Ishikawa (cell line): ENCODE data around the gene SCFD2.

Experiments
- EP300 ChIP-seq: IDR thresholded peaks from 2 replicates; pipeline ENCODE4 v1.6.1; 2012; ENCODE audit warnings: borderline replicate concordance
- FOXM1 ChIP-seq: IDR thresholded peaks from 2 replicates; pipeline ENCODE4 v1.6.1; 2012; ENCODE audit warnings: low read depth, borderline replicate concordance
- MAX ChIP-seq: IDR thresholded peaks from 2 replicates; pipeline ENCODE4 v1.6.1; 2012
- REST ChIP-seq: IDR thresholded peaks from 2 replicates; pipeline ENCODE4 v1.6.1; 2012; ENCODE audit warnings: low read depth, mild to moderate bottlenecking
- TAF1 ChIP-seq: IDR thresholded peaks from 2 replicates; pipeline ENCODE4 v1.6.1; 2012; ENCODE audit warnings: low read depth, mild to moderate bottlenecking
- USF1 ChIP-seq: IDR thresholded peaks from 2 replicates; pipeline ENCODE4 v1.6.1; 2012

GRCh38 chr4:52862639-52863161 is 503.2 kb downstream of the SCFD2 start:
- no peak for TF ChIP-seq MAX
- no peak for TF ChIP-seq EP300
- TF ChIP-seq TAF1 = no peak
- no peak for TF ChIP-seq USF1
- no peak for TF ChIP-seq FOXM1
- TF ChIP-seq REST = no peak
